ENCODE results near the gene TNS3. TPM values are rescaled to one million over a fixed set of nuclear protein-coding genes. Genes with fewer than 3 reads are reported as not detected.

Gene TNS3
- total RNA-seq, 1 donor from 2014 or later: 41.2 TPM

DNA sequence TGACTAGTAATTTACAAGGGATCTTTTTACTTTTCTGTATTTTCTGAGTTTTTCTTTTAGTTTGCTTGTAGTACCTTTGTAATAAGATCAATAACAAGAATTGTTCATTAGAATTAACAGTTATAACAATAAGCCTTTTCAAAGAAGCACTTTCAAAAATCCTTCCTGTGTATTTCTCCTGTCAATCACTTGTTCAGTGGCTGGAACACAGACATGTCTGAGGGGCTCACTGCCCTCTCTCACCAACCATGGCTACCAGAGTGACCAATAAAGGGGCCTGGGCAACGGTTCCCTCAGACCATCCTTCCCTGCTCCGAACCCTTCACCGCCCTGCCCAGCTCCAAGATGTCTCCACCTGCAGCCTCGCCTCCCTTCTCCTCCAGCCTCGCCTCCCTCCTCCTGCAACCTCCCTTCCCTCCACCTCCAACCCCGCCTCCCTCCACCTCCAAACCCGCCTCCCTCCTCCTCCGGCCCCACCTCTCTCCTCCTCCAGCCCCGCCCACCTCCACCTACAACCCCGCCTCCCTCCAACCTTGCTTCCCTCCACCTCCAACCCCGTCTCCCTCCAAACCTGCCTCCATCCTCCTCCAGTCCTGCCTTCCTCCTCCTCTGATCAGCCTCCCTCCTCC lies 353.4 kb downstream of the TNS3 start:
- no peaks in the 10 kb centered on the region for H3K36me3 ChIP-seq (ENCODE audit: control insufficient read depth, insufficient read depth, low read length)
- DNase-seq (ENCODE audit: low read depth): no peak
- TF ChIP-seq, protein P1, sequence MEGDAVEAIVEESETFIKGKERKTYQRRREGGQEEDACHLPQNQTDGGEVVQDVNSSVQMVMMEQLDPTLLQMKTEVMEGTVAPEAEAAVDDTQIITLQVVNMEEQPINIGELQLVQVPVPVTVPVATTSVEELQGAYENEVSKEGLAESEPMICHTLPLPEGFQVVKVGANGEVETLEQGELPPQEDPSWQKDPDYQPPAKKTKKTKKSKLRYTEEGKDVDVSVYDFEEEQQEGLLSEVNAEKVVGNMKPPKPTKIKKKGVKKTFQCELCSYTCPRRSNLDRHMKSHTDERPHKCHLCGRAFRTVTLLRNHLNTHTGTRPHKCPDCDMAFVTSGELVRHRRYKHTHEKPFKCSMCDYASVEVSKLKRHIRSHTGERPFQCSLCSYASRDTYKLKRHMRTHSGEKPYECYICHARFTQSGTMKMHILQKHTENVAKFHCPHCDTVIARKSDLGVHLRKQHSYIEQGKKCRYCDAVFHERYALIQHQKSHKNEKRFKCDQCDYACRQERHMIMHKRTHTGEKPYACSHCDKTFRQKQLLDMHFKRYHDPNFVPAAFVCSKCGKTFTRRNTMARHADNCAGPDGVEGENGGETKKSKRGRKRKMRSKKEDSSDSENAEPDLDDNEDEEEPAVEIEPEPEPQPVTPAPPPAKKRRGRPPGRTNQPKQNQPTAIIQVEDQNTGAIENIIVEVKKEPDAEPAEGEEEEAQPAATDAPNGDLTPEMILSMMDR (IDR thresholded peaks at IDR 0.05; ENCODE audit: insufficient read depth, low read length, poor library complexity, severe bottlenecking): no peak
- H3K27me3 ChIP-seq (ENCODE audit: control insufficient read depth, insufficient read depth, low read length): no peaks in the 10 kb centered on the region
- no peak overlapping the region for H3K4me3 ChIP-seq (ENCODE audit: low read depth, low read length)

DNA sequence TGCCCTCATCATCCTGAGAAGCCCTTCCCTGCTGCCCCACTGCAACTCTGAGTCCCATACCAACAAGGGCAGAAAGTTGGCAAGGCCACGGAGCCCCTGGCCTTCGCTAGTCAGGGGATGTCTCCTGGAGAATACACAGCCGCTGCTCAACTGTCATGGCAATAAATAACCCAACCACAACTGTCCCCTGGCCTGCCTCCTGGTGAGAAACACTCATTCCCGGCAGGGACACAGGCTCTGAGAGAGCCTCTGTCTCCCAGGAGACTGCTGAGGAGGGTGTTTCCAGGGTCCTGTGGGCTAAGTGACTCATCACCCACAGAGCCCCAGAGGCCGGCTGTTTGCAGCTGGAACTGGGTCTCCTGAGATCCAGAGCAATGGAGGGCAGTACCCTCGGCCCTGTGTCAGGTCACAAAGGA lies 354.1 kb downstream of the TNS3 start:
- H3K4me3 ChIP-seq (ENCODE audit: low read depth, low read length): no peak overlapping the region
- no peaks in the 10 kb centered on the region for H3K27me3 ChIP-seq (ENCODE audit: control insufficient read depth, insufficient read depth, low read length)
- no peaks in the 10 kb centered on the region for H3K36me3 ChIP-seq (ENCODE audit: control insufficient read depth, insufficient read depth, low read length)
- TF ChIP-seq, protein P1 (IDR thresholded peaks at IDR 0.05; ENCODE audit: insufficient read depth, low read length, poor library complexity, severe bottlenecking): no peak
- DNase-seq (ENCODE audit: low read depth): peak; percentile 76

DNA sequence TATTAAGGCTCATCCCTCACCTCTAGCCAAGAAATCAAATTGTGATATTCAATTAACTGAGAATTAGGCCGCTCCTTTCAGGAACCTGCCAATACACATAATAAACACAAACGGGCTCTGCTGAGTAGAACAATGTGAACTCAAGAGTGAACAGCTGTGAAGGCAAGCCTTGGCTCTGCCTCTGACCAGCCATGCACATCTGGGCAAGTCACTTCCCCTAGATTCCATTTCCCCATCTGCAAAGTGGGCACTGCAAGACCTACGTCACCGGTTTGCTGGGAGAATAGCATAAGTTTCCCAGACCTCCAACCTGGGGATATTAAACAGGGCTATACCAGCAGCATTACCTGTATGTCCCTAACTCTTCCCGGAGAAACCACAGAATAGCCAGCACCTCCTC lies 355.2 kb downstream of the TNS3 start:
- DNase-seq (ENCODE audit: low read depth): no peak
- no peak overlapping the region for H3K4me3 ChIP-seq (ENCODE audit: low read depth, low read length)
- TF ChIP-seq, protein P1 (IDR thresholded peaks at IDR 0.05; ENCODE audit: insufficient read depth, low read length, poor library complexity, severe bottlenecking): no peak
- no peaks in the 10 kb centered on the region for H3K36me3 ChIP-seq (ENCODE audit: control insufficient read depth, insufficient read depth, low read length)
- H3K27me3 ChIP-seq (ENCODE audit: control insufficient read depth, insufficient read depth, low read length): no peaks in the 10 kb centered on the region

DNA sequence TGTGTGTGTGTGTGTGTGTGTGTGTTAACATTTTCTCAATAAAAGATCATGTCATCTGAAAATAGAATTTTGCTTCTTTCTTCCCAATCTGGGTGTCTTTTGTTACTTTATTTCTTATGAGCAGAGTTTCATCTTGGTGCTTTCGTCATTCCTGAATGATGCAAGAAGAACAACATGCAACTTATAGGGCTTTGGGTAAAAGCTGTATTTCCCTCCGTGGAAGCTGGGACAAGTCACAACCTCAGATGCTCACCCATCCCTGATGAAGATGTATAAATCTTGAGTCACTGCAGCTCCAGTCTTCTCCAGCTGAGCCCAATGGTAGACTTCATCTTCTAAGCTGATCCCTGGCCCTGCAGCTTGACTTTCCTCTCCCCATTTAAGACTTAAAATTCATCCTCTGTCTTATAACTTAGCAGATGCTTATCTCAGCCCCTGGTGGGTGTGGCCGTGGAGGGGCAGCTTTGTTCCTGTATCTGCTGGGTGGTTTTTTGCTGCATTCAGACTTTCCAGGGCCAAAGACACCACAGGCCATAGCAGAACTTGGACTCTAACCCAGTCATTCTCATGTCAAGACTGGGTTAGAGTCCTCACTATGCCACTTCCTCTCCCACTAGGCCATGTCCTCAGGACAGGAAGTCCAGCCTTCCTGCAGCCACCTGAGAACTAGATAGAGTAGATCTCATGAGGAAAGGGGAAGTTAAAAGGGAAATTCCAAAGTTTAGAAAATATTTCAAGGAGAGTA lies 356.4 kb downstream of the TNS3 start:
- H3K36me3 ChIP-seq (ENCODE audit: control insufficient read depth, insufficient read depth, low read length): no peaks in the 10 kb centered on the region
- H3K27me3 ChIP-seq (ENCODE audit: control insufficient read depth, insufficient read depth, low read length): no peaks in the 10 kb centered on the region
- TF ChIP-seq, protein P1 (IDR thresholded peaks at IDR 0.05; ENCODE audit: insufficient read depth, low read length, poor library complexity, severe bottlenecking): no peak
- DNase-seq (ENCODE audit: low read depth): no peak
- H3K4me3 ChIP-seq (ENCODE audit: low read depth, low read length): no peak overlapping the region
